DMS 273 (cell line): ENCODE measurements around the gene PRKG1.
A peak's percentile ranks its signal among the peaks of the same experiment; 100 is the strongest.
"Not testable (repeated sequence)": the region's sequence is repeated elsewhere in the genome, so short reads cannot be mapped to it uniquely, and the experiment has no call there.

Experiments used
- DNase-seq: peaks from one replicate; lab custom pipeline; 2025; ENCODE audit not compliant: unreplicated experiment; lab: John Stamatoyannopoulos, UW

PRKG1 gene

DNA sequence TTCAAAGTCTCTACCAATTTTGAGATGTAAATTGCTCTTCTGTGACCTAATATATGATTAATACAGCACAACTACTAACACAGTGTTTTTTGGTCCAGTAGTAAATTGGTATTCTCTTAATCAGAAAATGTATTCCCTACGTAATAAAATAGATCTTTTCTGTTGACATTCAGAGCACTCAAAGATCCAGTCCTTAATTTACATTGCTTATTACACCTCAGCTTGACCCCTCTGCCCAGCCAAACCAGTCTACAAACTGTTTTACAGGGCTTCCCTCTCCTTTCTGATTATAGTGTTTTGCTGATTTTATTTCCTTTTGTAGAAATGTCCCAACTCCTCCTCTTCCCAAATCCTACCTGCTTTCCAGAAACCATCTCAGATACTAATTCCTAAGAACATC lies 293.4 kb downstream of the PRKG1 start:
- no peak for DNase-seq

DNA sequence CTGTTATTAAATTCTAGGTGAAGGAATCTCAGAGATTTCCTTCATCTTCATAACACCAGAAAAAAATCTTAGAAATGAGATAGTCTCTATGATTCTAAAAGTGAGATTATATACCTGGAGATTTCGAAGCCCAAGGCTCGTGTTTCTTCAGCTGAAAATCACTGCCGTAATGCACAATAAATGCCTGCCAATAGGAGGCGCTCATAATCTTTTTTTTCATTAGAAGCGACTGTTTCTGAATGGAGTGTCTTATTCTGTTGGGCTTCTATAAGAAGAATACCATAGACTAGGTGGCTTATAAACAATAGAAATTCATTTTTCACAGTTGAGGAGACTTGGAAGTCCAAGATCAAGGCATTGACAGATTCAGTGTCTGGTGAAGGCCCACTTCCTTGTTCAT lies 294.7 kb downstream of the PRKG1 start:
- no peak for DNase-seq

DNA sequence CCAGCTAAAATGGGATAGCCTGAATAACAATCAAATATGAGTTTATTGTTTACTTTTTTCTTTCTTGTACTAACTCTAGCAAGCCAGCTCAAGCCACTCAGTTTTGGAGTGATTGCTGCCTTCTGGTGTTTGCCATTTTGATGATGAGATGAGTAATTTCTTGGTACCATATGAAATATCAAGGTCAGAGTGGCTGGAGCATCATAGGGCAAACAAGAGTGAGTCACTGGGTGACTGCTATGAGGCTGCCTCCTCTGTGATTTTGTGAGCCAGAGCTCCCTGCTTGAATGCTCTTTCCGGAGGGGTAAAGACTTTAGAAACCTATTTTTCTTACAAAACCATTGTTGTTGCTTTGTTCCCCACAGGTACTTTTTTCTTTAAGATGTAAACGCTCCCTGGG lies 295.6 kb downstream of the PRKG1 start:
- DNase-seq, result no peak

DNA sequence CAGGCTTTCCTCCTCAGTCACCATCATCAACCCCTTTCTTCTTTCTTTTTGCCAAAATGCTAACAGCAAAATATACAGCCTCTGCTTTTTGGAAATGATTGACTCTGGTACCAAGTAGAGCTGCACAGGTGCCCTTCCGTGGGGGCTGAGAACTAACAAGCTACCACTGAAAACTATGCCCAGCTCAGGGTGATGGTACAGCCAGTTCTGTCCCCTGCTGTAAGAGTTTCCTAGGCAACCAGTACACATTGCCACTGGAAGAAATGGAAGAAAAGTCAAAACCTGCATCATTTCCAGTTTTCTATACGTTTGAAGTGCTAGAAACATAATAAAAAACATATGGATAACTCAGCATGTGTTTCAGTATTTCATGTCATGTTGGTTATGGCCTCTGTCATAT lies 297.5 kb downstream of the PRKG1 start:
- no peak for DNase-seq

DNA sequence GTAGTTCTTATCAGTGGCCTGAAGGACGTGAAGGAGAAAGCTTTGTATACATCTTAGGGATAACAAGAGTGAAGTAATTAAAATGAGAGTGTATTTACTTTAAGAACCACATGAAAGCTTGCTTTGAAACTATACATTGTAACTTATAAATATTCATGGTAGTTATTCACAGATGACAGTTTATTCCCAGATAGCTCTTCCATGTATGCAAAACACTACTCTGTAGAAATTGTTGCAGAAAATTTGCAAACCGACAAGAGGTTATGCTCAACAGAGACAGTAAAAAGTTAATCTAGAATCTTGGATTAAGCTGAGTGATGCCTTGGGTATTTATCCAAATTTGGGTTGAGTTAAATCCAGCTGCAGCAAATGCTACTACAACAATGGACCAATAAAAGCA lies 301.5 kb downstream of the PRKG1 start:
- DNase-seq, result no peak

DNA sequence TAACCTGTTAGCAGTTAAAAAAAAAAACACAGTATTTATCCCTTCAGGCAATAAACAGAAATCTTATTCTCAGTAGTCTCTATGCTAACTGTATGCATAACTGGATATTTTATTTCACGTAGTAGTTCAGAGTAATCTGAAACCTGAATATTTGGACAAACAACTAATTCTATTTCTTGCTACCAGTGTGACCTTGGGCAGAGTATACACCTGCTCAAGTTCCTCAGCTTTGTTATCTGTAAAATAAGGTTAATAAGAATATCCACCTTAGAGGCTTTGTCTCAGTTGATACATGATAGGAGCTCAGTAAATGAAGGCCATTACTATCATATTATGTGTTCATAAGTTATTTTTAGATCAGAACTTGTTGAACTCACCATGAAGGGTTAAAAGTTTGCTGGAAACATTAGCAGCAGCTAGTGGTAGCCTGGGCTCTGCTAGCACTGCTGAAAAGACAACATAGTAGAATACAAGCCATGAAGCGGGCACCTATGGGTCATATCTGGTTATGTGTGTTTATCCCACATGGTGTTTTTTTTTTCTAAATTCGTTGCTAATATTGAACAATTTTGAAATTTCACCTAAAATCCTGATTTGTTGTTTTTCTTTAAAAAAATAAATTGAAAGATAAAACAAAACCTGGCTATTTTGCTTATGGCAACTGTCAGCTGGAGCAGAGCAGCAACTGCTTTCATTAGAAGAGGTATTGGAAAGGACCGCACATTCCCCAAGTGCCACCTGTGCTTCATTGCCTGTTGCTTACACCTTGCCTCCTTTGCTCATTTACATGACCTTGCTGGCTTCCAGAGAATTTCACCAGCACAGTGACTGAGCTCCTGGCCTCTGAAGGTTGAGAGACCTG lies 303.0 kb downstream of the PRKG1 start:
- no peak for DNase-seq

DNA sequence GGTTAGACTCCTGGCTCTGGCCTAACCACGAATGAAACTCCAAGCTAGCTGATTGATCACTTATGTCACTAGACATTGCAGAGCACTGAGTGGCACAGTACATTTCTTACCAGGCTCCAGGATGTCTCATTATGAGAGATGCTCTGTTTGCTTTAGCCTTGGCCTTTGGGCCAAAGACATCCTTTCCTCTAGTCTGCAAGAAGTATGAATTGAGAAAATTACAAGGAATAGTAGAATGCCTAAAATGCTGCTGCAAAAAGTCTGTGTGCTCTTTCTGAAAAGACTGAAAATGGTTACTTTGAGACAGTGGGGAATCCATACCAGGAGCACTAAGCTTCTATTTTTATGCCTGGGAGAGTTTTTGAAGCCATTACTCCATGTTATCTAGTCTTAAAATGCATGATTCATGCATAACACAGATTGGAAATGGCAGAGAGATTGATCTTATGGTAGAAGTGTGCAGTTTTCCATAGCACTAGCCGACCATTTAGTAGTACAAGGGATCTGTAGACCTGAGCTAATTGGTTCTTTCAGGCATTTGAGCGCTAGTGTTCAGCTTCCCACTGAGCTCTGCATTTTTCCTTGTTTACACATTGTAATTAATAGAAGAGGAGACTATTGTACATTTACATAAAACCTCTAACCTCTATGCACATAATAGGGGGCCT lies 303.8 kb downstream of the PRKG1 start:
- DNase-seq, result no peak

DNA sequence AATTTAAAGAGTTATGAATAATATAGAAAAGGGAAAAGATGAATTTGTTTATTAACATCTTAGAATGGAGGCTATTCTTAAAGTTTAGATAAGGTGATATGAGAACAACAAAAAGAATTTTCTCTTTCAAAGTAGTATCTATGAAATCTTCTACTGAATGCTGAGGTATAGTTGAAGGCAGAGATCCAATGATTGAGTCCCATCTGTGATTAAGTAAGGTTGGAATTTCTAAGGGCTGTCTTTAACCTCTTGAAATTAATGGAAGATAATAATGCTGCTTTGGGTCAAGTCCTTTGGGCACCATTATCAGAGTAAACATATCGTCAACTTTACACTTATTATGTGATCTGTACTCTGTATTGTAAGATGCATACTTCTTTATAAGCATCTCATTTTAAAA lies 307.9 kb downstream of the PRKG1 start:
- DNase-seq, result no peak

DNA sequence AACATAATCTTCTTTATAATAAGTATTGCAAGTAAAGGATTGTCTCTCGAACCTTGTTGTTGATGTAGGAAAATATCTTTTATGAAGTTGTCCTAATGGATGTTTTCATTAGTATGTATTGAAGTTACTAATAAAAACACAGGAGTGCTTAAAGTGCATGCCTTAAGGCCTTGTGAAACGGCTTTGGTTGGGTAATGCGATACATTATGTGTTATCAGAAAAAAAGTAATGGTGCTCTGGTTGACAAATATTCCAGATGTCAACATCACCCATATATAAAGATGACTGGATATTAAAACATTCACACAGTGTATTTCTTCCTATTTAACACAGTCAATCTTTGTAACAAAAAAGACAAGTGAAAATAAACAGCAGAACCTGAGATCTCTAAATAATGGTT lies 310.7 kb downstream of the PRKG1 start:
- DNase-seq, result no peak

DNA sequence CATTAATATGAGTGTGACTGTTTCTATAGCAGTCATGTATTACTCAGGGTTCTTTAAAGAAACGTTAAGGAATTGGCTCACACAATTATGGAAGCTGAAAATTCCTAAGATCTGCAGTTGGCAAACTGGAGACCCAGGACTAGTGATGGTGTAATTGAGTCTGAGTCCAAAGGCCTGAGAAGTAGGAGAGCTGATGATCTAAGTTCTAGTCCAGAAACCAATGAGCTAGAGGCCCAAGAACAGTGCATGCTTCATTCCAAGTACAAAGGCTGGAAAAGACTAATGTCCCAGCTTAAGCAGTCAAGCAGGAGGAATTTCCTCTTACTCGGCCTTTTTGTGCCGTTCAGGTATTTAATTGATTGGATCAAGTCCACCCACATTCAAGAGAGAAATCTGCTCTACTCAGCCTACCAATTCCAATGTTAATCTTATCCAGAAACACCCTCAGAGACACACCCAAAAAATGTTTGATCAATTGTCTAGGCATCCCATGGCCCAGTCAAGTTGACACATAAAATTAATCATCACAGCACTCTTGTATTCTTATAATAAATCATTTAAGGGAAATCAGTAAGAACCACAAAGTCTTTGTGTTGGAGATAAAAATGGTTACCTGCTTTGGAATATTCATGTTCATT lies 312.1 kb downstream of the PRKG1 start:
- DNase-seq, result no peak

DNA sequence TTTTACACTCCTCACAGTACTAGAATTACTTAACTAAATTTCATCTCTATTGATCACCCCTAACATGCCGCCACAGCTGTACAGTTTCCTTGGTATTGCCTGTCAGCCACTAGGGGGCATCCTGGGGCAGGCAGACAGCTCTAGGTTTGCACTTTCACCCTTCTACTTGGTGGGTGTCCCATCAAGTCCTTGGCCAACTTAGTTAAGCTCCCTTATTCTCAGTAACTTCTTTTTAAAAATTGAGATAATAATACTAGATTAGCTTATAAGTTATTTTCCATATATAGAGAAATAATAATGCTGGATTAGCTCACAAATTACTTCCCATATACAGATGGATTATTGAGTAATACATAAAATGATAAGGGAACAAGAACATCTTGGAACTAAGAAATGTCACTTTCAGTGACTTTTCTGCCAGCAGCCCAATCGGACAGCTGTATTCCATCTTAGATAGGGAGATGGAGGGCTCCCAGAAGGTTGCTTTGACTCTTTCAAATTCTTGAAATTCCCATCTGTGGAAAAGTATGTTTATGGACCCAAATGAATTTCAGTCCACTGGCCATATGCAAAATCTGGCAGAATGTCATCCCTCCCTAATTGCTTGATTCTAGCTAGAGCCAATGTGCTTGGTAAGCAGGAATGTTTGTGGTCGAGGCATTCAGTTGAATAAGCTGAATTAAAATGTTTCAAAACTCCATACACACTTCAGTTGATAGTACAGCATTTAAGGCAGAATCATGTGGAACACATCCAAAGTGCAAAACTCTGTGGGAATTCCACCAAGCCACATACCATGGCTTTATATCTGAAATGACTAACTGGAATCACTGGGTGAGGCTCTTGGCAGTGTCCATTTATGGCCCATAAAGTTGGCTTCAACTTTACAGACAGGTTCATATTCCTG lies 315.4 kb downstream of the PRKG1 start:
- peak; percentile 32 for DNase-seq

DNA sequence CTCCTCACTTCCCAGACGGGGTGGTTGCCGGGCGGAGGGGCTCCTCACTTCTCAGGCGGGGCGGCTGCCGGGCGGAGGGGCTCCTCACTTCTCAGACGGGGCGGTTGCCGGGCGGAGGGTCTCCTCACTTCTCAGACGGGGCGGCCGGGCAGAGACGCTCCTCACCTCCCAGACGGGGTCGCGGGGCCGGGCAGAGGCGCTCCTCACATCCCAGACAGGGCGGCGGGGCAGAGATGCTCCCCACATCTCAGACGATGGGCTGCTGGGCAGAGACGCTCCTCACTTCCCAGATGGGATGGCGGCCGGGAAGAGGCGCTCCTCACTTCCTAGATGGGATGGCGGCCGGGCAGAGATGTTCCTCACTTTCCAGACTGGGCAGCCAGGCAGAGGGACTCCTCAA lies 318.7 kb downstream of the PRKG1 start:
- DNase-seq, result not testable (repeated sequence)

DNA sequence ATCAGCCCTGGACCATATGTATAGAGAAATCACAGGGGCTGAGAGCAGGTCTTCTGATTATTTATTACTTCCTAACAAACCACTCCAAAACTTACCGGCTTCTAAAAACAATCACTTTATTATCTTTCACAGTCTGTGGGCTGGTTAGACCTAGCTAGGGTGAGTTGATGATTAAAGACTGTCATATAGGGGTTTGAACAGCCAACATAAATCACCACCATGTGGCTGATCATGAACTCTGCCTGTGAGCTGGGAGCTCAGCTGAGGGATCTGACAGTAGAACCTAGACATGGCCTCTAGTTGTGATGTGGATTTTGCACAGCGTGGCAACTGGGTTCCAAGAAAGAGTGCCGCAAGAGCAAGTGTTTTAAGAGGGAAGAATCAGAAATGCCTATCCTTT lies 319.8 kb downstream of the PRKG1 start:
- no peak for DNase-seq

DNA sequence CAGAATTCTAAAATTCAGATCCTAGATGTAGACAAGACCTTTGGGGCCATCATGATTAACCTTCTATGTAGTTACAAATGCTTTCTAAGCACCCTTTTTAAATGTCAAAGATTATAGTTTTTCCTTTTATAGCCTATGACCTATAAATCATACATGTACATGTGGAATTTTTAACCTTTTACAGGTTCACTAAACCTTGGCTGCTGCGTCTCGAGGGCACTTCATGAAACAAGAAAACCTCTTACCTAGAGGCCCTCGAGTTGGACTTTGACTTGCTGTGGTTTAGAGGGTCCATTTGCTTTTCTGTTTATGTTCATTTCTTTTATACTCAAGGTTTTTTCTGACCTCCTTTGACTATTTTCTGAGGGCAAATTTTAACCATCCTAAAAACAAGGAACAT lies 323.0 kb downstream of the PRKG1 start:
- no peak for DNase-seq

DNA sequence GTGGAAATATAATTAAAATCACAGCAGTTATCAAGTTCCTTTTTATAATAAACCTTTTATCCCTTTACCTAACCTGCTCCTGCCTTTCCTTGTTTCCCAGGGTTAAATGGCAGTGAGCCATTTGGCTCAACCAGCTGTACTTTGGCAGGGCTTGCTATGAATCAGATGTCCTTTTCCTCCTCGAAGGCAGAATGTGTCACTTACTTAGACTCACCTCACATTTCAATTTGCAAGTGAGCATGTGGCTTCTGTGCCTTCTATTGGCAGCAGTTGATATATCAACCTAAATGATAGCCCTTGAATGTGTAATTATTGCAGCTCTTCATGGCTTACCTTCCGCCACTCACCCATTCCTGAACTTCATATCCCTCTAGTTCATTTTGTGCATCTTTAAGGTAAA lies 323.4 kb downstream of the PRKG1 start:
- peak; percentile 75 for DNase-seq

DNA sequence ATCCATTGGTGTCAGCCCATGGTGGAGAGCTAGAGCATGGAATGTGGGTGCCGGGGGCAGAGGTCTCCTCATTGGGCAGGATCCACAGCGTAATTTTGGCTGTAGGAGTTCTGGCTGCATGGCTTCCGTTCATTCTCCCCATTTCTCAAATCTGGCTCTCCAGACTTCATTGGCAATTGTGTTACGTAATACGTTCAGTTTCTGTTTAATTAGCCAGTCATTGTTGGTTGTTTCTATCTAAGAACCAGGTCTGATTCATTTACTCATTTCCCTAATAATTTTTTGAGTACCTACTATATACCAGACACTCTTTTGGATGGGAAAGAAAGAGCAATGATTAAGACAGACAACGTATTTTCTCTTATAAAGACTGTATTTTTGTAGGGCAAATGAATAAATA lies 325.6 kb downstream of the PRKG1 start:
- DNase-seq, result no peak

DNA sequence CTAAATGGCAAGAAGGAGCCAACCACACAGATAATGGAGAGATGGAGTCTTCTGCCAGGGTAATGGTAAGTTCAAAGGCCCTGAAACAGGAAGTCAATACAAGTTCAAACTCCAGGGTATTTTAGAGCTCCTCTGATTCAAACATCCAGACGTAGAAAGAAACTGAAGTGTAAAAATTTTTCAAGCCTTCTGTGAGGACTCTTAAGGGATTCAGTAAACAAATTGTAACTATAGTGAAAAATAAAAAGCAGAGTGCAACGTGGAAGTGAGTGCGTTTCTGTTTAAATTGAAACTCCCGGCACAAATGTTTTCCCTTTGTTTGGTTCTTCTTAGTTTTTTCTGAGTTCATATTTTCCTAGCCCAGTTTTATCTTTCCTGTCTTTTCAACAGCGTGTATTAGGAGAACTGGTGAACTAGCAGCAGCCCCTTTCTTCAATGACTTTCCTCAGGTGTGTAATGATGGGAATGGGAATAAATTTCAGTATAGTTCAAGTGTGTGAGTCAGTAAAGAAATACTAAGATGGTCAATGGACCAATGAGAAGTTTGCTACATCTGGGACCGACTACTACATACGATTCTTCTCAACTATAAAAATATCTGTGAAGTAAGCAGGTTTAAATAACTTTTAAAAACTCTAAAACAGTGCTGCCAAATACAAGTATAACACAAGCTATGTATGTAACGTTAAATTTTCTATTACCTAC lies 326.3 kb downstream of the PRKG1 start:
- no peak for DNase-seq

DNA sequence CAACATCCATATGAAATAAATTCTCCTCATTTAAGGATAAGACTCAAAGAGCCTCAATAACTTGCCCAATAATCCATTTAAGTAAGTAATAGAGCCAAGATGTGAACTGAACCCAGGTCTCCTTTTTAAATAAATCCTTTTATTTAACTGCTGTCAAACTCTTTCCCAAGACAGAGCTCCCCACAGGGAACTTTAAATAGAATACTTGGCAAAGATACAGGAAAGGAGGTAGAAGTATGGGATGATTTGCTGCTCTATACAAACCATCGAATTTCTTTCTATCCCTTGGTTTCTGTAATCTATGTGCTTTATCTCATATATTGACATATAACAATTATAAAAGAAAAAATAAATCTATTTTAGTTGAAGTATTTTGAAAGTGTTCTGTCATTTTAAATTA lies 329.2 kb downstream of the PRKG1 start:
- no peak for DNase-seq

DNA sequence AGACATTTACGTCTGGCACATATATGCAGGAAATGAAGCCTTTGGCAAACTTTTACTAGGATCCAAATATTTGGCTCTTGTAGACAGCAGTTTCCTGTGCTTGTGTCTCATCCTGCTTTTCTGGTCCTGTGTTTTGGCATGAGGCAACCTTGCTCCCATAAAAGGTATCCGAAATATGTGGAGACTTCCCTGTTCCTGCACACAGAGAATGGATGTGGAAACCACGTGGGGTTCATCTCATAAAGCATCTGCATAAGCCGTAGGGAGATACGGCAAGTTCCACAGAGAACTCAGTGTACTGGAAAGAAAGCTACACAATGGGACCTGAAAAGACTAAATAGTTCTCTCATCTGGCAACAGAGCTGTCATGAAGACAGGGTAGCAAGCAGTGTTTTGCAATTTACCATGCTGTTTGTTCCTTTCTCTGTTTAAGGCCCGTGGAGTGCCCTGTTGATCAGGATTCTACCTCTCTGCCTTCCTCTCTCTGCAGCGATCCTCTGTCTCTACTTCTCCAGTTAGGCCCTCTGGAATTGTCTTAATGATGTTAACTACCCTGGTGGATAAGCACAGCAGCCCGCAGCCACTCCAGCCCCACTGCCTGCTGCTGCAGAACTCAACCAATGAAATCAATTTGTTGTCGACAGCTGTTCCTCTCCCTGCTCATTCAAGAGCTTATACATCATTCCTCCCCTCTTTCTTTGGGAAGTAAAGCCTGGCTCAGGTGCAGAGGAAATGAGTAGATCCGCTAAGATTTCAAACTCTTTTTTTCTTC lies 331.5 kb downstream of the PRKG1 start:
- no peak for DNase-seq

DNA sequence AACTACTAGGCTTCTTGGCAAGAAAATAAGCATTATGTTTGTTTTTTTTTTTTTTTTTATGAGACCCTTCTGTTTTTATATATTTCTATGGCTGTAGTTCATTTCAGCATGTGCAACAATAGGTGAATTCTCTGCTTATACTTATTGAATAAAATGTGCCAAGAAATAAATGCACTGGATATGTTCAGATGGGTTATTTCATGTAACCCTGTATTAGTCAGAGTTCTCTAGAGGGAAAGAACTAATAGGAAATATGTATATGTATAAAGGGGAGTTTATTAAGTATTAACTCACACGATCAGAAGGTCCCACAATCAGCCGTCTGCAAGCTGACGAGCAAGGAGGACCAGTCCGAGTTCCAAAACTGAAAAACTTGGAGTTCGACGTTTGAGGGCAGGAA lies 332.3 kb downstream of the PRKG1 start:
- DNase-seq, result no peak
